Liver (tissue), 3 donors: Measurements from ENCODE around the gene ZNF654.

Experiments
- CTCF ChIP-seq: fragments of 150-350 bp; IDR thresholded peaks from 2 replicates; pipeline ENCODE4 v1.5.1; 2017; ENCODE audit warnings: improper control_type of control experiment, low read depth, low read length; ENCODE audit not compliant: missing input control
- EGR1 ChIP-seq, 2 donors: IDR thresholded peaks; 2 replicates each; pipeline ENCODE4 v1.6.1; 2016 to 2018; ENCODE audit warnings: antibody characterized with exemption in 2 of 2, low read depth in 2 of 2
- NR2F2 ChIP-seq: IDR thresholded peaks from 2 replicates; pipeline ENCODE4 v1.6.1; 2016; ENCODE audit warnings: antibody characterized with exemption
- TAF1 ChIP-seq: conservative IDR thresholded peaks from 2 replicates; pipeline ENCODE4 v1.6.1; 2016; ENCODE audit warnings: antibody characterized with exemption, mild to moderate bottlenecking
- donor health status: healthy.
- donor health status: healthy.

- TF ChIP-seq NR2F2 (no peak), CTCF (no peak), TAF1 (no peak), EGR1 (IDR thresholded peaks at IDR 0.05; ENCODE audit: low read depth in 2 of 2) (no peak)
These were observed 132.9 kb downstream of the ZNF654 start for GRCh38 chr3:88191872-88192409.
